GM19397 (cell line): ENCODE data around the gene PLEKHH3.
"Not testable (repeated sequence)": the region's sequence is repeated elsewhere in the genome, so short reads cannot be mapped to it uniquely, and the experiment has no call there.

ENCODE experiments used
- ATAC-seq: cut with Tn5 transposase; IDR thresholded peaks from one replicate; pipeline ENCODE4 v1.9.1; 2021; ENCODE audit warnings: mild to moderate bottlenecking, moderate library complexity; ENCODE audit not compliant: unreplicated experiment

Gene PLEKHH3

DNA sequence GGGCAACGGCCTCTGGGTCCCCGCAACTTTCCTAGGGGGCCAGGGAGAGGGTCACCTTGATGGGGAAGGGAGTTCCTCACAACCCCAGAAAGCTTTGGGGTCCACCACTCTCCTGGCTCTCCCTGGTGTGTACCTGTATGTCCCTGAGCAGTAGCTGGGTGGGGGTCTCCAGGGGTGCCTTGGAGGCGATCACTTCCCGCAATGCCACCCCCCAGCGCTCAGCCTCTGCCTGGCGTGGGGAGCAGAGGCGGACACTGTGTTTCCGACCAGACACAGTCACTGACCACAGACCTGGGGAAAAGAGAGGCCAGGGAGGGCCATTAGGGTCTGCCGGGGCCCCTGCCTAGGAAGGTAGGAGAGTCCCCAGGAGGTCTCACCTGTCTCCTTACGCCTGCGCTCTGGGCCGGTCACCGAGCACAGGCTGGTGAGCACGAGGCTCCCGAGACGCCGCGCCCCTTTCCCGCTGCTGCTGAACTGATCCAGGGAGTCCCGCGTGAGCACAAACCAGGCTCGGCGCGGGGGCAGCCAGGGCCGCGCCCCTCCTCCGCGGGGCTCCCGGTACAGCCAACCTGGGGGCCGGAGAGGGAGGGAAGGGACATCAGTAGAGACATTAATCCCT lies 3.4 kb downstream of the PLEKHH3 start:
- no peak for ATAC-seq

DNA sequence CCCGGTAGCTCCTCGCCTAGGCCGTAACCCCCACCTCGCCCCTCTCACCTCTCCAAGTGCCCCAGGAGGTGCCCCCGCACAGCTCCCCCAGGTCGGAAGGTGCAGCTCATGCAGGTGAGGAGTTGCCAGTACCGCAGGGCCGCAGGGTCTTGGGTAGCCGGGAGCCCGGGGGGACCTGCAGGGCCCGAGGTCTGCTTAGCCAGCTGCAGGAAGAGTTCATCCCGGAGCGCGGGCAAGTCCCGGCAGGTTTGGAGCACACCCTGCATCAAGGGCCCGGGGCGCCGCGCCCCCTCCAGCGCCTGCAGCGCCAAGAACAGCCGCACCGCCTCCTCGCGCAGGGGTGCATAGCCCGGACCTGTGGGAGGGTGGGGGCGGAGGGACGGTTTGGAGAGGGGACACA lies 4.8 kb downstream of the PLEKHH3 start:
- ATAC-seq = no peak

DNA sequence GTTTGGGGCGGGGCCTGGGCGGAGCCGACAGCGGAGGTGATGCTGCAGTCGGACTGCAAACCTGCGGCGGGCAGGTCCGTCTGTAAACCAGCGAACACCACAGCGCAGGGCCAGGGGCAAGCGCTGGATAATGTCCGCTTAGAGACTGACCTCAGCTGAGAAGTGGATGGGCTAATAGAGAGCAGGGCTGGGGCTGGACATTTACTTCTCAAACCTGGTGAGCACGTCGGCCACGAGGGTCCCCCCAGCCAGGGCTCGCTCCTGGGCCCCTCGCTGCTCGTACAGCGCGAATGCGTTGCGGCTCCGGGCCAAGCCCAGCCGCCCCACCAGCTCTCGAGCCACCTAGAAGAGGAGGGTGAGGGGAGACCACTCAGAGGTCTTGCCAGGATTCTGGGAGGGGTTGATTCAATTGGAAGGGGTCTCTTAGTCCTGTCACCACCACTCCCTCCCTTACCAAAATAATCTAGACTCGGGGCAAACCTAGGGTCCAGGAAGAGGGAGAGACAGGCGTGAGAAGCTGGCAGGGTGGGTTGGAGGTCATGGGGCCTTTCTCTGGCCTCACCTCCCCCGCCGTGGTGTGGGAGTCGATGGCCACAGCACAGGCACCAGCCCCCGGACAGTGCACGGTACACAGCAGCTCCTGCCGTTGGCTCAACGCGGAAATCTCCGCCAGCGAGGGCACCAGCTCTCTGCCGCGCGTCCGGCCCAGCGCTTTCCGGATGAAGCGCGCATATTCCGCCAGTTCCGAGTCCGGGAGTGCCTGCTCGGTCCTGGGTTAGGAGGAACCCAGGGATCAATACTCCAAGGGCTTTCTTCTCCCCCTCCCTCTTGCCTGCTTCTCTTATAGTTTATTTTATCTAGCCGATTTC lies 5.8 kb downstream of the PLEKHH3 start:
- ATAC-seq = no peak

DNA sequence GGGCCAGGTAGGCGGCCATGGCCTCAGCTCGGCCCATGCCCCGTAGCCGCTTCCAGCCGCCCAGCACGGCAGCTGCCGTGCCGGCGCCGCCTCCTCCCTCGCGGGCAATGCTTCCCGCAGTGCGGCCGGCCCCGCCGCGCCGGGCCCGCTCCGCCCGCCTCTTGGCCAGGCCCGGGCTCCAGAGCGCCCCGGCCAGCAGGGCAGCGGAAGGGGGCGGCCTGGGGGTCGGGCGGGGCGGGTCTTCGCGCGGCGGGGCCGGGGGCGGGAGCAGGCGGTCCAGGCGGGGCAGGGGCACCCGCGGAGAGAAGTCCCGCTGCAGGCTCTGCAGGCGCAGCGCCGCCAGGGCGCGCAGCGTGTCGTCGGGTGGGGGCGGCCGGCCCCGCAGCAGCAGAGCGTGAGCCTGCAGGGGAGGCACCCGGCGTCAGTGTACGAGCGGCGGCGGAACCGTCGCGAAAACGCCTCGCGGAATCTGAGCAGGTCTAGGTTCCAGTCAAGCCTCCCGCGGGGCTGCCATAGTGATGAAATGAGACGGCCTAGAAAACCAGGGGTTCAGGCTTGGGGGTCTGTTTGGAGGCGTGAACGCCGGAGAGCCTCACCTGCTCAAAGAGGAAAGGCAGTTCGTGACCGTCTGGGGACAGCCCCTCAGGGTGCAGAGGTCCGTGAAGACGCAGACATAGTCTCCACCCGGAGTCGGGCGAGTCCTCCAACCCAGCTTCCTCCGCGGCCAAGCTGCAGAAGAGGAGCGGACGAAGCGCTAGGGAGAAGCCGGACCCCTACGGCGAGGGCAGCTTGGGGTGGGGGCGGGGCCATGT lies 6.6 kb downstream of the PLEKHH3 start:
- ATAC-seq = no peak

DNA sequence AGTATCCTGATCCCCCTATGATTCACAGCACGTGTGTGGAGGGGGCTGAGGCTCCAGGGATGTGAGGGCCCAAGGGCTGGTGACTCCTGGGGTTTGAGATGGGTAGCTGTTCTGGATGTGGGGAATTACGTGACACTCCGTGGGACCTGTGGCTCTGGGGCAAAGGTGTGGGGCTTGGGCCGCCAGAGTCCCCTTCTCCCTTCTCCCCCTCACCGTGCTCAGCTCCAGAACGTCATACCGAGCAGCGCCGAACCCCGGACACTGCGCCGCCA lies 7.2 kb downstream of the PLEKHH3 start:
- ATAC-seq = no peak

DNA sequence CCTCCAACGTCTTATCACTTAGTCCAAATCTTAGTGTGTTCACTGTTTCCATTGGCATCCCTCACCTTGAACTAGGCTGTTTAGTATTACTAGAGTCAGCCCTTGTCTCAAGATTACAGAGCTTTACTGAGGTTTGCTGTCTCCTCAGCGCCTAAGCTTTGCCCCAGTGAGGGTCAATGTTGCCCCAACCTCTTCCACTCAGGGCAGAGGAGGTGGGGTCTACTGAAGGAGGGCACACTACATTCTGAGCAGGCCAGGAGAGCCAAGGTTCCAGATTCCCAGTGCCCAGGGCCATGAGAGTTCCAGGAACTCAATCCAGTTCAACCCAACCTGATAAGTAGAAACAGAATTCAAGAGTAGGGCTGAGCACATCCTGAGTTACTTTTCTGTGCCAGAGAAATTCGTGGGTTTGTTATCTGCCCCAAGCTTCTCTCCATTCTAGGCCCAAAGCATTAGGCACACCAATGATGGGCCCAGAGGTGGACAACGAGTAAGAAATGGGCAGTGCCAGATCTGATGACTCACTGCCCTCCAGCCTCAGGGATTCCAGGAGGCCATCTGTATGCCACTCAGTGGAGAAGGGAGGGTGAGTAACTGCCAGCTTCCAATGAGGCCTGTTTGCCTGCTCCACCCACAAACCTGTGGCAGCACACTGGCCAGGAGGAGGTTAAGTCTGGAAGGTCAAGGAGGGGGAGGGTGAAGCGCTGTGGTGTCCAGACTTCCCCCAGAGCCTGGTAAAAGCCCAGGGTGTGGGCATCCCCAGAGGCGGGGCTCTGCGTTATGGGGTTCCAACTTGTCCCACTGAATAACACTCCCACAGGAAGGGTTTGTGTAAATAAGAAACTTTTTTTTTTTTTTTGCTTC lies 9.5 kb downstream of the PLEKHH3 start:
- no peak for ATAC-seq

DNA sequence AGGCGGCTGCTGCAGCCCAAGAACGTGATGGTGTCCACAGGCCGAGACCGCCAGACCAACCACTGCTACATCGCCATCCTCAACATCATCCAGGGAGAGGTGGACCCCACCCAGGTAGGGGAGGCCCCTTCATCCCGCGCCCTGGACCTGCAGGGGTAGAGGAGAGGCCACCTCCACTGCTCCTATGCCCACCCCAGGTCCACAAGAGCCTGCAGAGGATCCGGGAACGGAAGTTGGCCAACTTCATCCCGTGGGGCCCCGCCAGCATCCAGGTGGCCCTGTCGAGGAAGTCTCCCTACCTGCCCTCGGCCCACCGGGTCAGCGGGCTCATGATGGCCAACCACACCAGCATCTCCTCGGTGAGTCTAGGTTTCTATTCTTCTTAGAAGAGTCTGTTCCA lies 10.7 kb downstream of the PLEKHH3 start:
- ATAC-seq = not testable (repeated sequence)

DNA sequence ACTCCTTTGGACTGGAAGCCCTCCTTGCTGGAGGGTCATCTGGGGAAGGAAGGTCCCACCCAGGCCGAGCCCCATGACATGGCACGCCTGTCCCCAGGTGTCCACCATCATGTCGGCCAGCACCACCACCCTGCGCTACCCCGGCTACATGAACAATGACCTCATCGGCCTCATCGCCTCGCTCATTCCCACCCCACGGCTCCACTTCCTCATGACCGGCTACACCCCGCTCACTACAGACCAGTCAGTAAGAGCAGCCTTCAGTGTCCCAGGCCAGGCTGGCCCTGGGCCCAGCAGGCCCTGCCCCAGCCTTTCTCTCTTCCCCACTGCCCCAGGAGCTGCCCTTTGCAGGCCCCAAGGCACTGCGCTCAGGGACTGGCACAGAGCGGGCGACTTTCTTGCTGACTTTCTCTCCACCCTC lies 11.2 kb downstream of the PLEKHH3 start:
- no peak for ATAC-seq

DNA sequence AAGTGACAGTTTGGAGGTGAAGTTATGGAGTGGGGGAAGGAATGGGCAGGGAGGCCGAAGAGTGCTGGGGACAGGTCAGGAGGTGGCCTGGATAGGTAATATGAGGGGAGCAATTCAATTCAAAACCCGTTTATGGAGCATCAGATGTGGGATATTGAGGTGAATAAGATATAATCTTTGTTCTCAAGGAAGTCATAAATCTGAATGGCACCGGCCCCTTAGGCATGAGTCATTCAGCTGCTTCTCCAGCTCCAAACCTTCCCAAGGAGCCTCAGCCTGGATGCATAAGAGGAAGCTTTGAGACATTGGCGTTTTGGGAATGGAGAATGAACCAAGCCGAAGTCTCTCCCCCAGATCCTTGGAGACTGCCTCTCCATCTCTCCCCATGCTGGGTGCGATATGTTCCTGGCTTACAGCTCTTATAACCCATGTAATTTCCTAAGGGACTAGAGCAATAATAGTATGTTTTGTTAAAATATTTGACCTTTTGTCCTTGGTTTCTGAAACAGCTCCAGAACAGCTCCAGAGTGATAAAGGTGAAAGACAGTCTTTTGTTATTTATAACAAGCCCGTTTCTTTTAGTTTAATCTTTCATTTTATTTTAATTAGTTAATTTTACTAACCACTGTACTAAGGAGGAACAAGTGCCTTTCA lies 16.0 kb downstream of the PLEKHH3 start:
- ATAC-seq = no peak

DNA sequence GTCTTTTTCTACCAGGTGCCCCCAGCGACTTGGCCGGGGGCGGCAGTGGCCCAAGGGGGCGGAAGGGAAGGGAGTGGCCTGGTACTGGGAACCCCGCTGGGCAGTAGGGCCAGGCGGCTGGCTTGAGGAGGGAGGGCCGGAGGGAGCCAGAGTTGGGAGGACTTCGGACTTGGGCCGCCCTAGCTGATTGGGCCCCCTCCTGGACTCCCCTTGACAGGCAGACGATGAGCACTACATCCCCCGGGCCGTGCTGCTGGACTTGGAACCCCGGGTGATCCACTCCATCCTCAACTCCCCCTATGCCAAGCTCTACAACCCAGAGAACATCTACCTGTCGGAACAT lies 16.9 kb downstream of the PLEKHH3 start:
- ATAC-seq = not testable (repeated sequence)

DNA sequence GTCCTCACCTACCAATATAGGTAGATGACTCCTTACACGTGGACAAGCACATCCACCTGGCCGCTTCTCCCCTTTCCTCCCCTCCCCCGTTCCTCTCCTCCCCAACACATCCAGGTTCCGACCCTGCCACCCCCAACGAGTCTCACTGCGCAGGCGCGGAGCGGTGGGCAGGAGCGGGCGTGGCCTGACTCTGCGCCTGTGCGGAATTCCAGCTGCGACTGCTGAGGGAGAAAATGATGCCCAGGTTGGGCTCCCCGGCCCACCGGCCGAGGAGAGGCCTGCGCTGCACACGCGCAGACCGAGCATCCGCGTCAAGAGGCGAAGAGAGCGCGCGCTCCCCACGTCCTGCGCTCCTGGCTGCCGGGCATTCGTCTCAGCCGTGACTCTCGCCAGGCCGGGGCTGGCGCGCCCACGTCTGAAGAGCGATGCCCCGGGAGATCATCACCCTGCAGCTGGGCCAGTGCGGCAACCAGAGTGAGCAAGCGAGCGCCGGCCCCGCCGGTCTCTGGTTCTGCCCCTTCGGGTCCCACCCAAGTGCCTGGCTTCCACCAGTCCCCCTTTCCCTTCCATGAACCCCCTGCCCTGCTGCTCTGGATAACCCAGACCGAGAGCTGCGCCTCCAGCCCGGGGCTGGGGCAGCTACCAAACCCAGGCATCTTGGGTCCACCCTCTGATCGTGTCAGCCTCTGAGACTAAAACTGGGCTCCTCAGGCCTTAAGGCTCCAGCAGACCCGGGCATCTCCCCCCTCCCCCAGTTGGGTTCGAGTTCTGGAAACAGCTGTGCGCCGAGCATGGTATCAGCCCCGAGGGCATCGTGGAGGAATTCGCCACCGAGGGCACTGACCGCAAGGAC lies 17.5 kb downstream of the PLEKHH3 start, which contains the start of gene TUBG2:
TUBG2 (plus strand) TSS at position 206 of the 853 bp plus-strand sequence; CDS start at position 426, 220 bp downstream.
- ATAC-seq = peak; percentile 54

DNA sequence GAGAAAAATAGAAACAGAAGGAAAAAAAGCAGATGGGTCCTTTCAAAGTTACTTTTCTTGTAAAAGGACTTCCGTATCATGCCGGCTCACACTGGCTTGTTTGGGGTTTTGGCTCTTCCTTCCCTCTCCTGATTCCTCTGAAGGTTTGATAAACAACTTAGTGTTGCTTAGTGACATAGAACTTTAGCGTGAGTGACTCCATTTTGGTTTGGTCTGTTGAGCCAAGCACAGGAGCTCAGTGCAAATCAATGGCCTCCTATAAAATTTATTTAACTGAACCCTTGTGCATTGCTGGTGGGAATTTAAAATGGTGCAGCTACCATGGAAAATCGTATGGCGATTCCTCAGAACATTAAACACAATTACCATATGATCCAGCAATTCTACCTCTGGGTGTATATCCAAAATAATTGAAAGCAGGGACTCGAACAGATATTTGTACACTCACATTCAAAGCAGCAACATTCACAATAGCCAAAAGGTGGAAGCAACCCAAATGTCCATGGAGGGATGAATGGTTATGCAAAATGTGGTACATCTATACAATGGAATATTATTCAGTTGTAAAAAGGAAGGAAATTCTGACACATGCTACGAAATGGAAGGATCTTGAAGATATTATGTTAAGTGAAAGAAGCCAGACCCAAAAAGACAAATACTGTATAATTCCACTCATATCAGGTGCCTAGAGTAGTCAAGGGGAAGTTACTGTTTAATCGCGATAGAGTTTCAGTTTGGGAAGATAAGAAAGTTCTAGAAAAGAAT lies 18.8 kb downstream of the PLEKHH3 start:
- ATAC-seq = no peak

DNA sequence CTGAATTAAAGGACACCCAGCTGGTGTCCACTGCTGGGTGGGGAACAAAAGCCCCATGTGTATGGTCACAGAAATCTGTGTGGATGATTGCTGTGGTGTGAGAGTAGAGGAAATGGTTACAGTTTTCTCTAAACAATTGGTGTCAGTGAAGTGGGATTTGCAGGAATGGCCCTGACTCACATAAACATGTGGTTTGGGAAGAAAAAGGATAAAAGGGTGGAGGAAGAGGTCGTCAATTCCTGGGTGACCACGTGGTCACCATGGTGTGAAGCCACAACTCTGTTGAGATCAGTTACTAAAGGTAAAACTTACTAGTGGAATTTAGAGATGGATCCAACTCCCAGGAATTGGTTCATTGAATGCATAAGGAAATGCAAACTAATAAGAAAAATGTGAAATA lies 21.3 kb downstream of the PLEKHH3 start:
- ATAC-seq = no peak

DNA sequence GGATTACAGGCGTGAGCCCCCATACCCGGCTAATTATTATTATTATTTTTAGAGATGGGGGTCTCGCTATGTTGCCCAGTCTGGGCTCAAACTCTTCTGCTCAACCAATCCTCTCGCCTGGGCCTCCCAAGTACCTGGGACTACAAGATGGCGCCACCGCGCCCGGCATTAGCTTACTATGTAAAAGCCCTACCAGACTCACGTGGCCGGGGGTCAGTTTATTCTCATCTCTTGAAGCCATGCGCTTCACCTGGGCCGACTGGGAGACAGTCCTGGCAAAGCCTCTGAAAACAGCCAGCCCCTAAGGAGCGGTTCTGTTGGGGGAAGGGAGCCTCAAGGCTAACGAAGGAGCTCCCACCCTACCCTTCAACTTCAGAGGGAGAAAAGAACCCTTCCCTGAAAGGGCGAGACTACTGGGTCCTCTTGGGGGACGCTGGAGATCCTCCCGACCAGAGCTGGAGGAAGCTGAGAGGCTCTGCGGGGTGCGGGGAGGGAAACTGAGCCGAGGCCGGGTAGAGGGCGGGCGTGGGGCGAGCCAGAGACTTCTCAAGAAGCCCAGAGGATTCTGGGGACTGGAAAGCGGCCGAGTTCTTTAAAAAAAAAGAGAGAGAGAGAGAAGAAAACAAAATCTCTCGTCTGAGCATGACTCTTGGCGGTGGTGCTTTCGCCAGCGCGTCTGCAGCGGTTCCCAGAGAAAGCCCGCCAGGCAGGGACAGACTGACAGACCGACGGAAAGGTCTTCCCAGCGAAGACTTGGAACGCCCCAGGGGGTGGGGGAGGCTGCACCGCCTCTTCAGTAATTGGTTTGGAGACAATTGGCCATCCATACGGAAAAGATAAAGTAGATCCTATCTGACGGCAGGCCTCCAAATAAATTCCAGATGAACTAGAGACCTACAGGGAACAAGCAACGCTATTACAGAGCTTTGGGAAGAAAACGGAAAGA lies 23.3 kb downstream of the PLEKHH3 start:
- no peak for ATAC-seq

DNA sequence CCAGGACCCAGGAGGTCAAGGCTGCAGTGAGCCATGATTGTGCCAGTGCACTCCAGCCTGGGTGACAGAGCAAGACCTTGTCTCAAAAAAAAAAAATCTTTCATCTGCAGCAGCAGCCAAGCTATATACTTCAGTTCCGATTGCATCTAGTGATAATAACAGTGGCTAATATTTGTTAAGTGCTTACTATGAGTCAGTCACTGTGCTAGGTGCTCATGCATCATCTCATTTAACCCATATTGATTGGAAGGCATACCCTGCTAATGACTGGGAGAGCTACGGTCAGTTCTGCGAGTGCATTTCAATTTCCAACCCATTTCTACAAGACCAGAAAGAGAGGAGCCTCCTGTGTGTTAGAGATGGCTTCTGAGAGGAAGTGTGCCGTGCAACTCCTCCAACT lies 25.4 kb downstream of the PLEKHH3 start:
- no peak for ATAC-seq

DNA sequence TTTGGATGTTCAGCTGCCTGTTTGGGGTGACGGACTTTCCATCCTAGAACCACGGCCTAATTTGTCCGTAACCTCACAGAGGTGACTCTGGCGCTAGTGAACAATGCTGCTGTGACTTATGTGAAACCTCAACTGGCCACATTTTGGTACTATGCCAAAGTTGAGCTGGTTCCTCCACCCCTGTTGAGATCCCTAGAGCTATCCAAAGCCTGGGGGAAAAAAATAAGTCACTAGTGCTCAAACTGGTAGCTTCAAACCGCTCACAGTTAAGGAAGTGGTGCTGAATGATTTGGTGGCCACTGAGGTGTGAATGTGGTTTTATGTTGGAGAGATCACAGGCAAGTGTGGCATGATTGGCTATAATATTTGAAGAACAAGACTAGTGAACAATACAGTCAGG lies 29.0 kb downstream of the PLEKHH3 start:
- no peak for ATAC-seq

DNA sequence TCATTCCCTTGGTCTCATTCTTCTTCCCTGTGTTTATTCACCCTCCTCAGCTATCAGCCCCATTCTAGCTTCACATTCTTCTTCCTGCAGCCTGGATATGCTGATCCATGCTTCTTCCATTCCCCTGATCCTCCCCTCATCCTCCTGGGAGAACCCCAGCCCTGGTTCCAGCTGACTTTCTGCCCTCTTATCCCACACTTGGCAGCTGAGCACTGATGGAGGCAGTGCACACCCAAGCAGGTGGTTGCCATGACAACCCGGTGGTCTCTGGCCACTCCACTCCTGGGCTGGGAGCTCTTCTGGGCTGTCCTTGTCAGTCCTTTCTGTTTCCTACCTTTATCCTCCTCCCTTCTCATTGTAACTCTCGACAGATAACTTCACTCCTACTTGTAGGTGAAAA lies 34.5 kb downstream of the PLEKHH3 start:
- ATAC-seq = no peak

DNA sequence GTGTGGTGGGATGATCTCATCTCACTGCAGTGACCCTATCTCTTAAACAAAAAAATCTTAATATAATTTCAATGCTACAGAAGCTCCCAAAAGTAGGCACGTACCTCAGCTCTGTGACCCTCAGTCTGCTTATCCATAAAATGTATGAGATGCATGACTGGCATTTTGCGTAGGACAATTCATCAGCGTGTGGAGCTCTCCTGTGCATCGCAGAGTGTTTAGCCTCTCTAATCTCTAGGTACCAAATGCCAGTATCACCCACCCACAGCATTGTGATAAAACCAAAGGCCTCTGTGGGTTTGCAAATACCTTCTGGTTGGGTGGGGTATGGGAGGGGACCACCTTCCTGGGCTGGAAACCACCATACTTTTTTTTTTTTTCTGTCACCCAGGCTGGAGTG lies 36.7 kb downstream of the PLEKHH3 start:
- ATAC-seq = no peak
